ENCODE results near the gene ZCWPW1. TPM values are rescaled to one million over a fixed set of nuclear protein-coding genes. Genes with fewer than 3 reads are reported as not detected.
"Not testable (repeated sequence)": the region's sequence is repeated elsewhere in the genome, so short reads cannot be mapped to it uniquely, and the experiment has no call there.

ZCWPW1 gene
- total RNA-seq, 2 experiments from 2014 or later = 4.1 to 10.8 TPM

GRCh38 chr7:100374601-100375000, 53.9 kb downstream of the ZCWPW1 start:
- no TSS peak for BruUV-seq (replicated peaks)
- DNase-seq (ENCODE audit: low spot score) = peak; percentile 22
- TF ChIP-seq CTCF (conservative IDR thresholded peaks at IDR 0.05; ENCODE audit: low read length) (no peak), EZH2phosphoT487 (IDR thresholded peaks at IDR 0.05; ENCODE audit: borderline replicate concordance, low read depth, low read length) (no peak)
- Histone ChIP-seq H3K79me2 (ENCODE audit: insufficient read depth, low read depth, low read length) (no peaks in the 10 kb centered on the region), H3K9me3 (ENCODE audit: low read length) (no peaks in the 10 kb centered on the region), H3K4me1 (ENCODE audit: insufficient read depth, low read length, poor library complexity, severe bottlenecking) (peaks cover 45% of the 10 kb centered on the region), H3K27ac (ENCODE audit: low read depth, low read length, poor library complexity, severe bottlenecking) (no peak overlapping the region), H3K4me3 (ENCODE audit: low read depth, low read length, poor library complexity, severe bottlenecking) (peak overlapping the region; percentile 11), H3K36me3 (ENCODE audit: insufficient read depth, low read length) (no peaks in the 10 kb centered on the region), H3K9me2 (ENCODE audit: insufficient read depth, low read length) (no peaks in the 10 kb centered on the region), H3K4me2 (ENCODE audit: low read length) (peak overlapping the region; percentile 55), H2AFZ (ENCODE audit: low read length) (peak overlapping the region; percentile 16; the same call in 1 of the 2 replicates), H4K20me1 (ENCODE audit: insufficient read depth, low read length) (no peaks in the 10 kb centered on the region)
- ChIA-PET CTCF (ENCODE audit: unreplicated experiment) (interaction anchor here (0.5 to 1.0 kb wide), 3 partner anchors 15 to 70 kb away, joined by 3 to 4 read pairs (median 3); no protein-coding TSS in a partner anchor), POLR2A (interaction anchor here (0.7 kb wide), 1 partner anchor 57 kb away, joined by 6 read pairs; no protein-coding TSS in a partner anchor)
- intact Hi-C loops (cut with micrococcal nuclease; ENCODE audit: unreplicated experiment) = loop anchor here (1.0 to 2.0 kb wide), 2 partner anchors 33 to 76 kb away; no protein-coding TSS in a partner anchor

GRCh38 chr7:100373870-100374598, 54.5 kb downstream of the ZCWPW1 start:
- peak; percentile 69 for DNase-seq (ENCODE audit: low spot score)
- ChIA-PET POLR2A (interaction anchor here (0.7 kb wide), 1 partner anchor 57 kb away, joined by 6 read pairs; no protein-coding TSS in a partner anchor), CTCF (ENCODE audit: unreplicated experiment) (interaction anchor here (0.5 to 1.0 kb wide), 3 partner anchors 14 to 71 kb away, joined by 3 to 4 read pairs (median 3); no protein-coding TSS in a partner anchor)
- peak overlapping the region; percentile 11 for H3K4me3 ChIP-seq (ENCODE audit: low read depth, low read length, poor library complexity, severe bottlenecking)
- not testable (repeated sequence) for H4K20me1 ChIP-seq (ENCODE audit: insufficient read depth, low read length); H3K9me3 ChIP-seq (ENCODE audit: low read length); H3K36me3 ChIP-seq (ENCODE audit: insufficient read depth, low read length); H3K9me2 ChIP-seq (ENCODE audit: insufficient read depth, low read length); H3K79me2 ChIP-seq (ENCODE audit: insufficient read depth, low read depth, low read length); H3K27ac ChIP-seq (ENCODE audit: low read depth, low read length, poor library complexity, severe bottlenecking); BruUV-seq (replicated peaks)
- peak overlapping the region; percentile 16; the same call in 1 of the 2 replicates for H2AFZ ChIP-seq (ENCODE audit: low read length)
- peaks cover 51% of the 10 kb centered on the region for H3K4me1 ChIP-seq (ENCODE audit: insufficient read depth, low read length, poor library complexity, severe bottlenecking)
- intact Hi-C loops (cut with micrococcal nuclease; ENCODE audit: unreplicated experiment) = loop anchor here (1.0 to 2.0 kb wide), 2 partner anchors 33 to 77 kb away; no protein-coding TSS in a partner anchor
- peak; percentile 71 for TF ChIP-seq CTCF (conservative IDR thresholded peaks at IDR 0.05; ENCODE audit: low read length)
- H3K4me2 ChIP-seq (ENCODE audit: low read length) = peak overlapping the region; percentile 55
